Stimulated activated CD4-positive, alpha-beta T cell treated with anti-CD3 and anti-CD28 coated beads, Interleukin-1b, Interleukin-23, amount 100 ng/mL, for 24 hours (primary cell): ENCODE results near the gene RDH11.

Source experiments
- DNase-seq, 4 experiments: peaks; one replicate each; pipeline ENCODE4 v3.0.0-alpha.2; 2020; ENCODE audit warnings: low read depth in 4 of 4, low spot score in 1 of 4

RDH11 gene

GRCh38 chr14:67650694-67651093 lies 44.9 kb downstream of the RDH11 start:
- DNase-seq = no peak

- no peak for DNase-seq
Observed at GRCh38 chr14:67650151-67650550, 45.4 kb downstream of the RDH11 start.

GRCh38 chr14:67646131-67646530 lies 49.4 kb downstream of the RDH11 start:
- DNase-seq = no peak

- no peak for DNase-seq
Observed at GRCh38 chr14:67645414-67645813, 50.1 kb downstream of the RDH11 start.

DNA sequence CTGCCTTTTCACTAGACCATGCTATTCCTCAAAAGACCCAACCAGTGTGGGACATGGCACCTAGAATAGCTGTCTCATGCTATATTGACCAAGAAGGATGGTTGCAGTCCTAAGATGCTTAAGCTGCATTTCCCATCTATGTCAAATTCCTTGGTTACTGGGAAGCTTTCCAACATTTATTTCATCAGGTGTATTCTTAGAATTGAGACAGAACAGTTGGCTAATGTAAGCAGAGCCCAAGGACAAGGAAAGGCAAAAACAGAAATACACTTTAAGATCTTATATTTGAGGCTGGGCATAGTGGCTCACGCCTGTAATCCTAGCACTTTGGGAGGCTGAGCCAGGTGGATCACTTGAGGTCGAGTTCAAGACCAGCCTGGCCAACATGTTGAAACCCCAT lies 51.1 kb downstream of the RDH11 start:
- DNase-seq = no peak

GRCh38 chr14:67643713-67644112 lies 51.9 kb downstream of the RDH11 start:
- no peak for DNase-seq

DNA sequence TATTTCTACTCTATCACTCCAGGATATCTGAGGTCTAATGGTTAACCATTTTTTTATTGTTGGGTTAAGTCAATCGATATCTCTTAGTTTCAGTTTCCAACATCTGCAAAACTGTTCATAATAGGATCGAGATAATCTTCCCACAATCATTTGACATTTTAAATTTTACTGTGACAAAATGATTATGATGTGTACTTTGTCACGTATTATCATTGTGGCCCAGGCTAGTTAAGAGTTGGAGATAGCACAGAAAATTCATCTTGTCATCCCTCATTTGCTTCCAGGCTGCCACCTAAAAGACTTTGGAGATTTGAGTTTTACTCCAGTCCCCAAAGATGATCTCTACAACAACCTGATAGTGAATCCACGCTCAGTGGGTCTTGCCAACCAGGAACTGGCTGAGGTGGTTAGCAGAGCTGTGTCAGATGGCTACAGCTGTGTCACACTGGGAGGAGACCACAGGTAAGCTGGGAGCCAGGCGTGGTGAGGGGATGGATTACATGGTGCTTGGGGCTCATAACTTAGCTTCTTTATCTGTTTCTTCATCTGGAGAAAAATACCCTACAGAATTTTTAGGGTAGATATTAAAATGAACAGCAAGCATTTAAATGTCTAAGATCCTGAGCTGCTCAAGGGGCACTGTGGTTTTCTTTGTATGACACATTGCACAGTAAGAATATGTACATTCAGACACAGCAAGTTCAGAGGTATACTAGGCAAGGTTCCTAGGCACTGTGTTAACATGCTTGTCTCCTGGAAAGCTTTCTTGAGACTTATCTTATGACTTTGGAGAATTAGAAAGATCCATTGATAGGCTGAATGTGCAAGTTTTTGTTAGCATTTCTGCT lies 53.4 kb downstream of the RDH11 start:
- DNase-seq = no peak

GRCh38 chr14:67641480-67641879 lies 54.1 kb downstream of the RDH11 start:
- DNase-seq = no peak

GRCh38 chr14:67638642-67639041 lies 56.9 kb downstream of the RDH11 start:
- DNase-seq = no peak

DNA sequence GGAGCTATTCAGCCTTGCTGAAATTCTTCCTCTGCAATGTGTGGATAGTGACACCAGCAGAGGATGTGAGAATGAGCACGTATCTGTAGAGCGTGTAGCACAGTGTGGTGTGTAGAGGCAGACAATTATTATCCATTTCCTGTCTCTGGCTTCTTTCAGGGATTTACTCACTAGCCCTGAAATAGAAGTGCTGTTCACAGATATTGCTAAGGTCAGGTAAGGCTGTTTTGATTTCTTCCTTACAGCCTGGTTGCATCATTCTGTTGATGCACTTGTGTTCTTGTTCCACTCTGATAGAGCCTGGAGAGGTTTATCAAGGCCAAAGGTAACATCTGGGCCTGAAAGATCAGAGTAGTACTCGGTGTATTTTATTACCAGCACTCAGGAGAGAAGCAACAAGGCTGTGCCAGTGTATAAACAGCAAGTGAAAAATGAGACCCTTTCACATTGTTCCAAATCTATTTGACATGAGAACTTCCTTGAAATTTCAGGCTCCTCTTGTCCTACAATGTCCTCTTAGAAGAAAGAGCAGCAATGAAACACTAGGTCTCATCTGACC lies 59.1 kb downstream of the RDH11 start:
- DNase-seq = no peak

GRCh38 chr14:67633451-67634147 lies 62.0 kb downstream of the RDH11 start:
- no peak for DNase-seq

GRCh38 chr14:67630938-67631337 lies 64.6 kb downstream of the RDH11 start:
- DNase-seq = no peak

- no peak for DNase-seq
Observed at GRCh38 chr14:67630186-67630585, 65.4 kb downstream of the RDH11 start.

GRCh38 chr14:67627519-67627918 lies 68.0 kb downstream of the RDH11 start:
- no peak for DNase-seq
